GM12873 (cell line): ENCODE results near the gene GABPB1.
A peak's percentile ranks its signal among the peaks of the same experiment; 100 is the strongest.

Experiments
- CTCF ChIP-seq: IDR thresholded peaks from 2 replicates; pipeline ENCODE4 v1.5.1; 2012; ENCODE audit warnings: low read depth, mild to moderate bottlenecking, moderate library complexity, low read length, control low read depth; ENCODE audit not compliant: insufficient read depth; ENCODE audit errors: missing control alignments

The GABPB1 gene

DNA sequence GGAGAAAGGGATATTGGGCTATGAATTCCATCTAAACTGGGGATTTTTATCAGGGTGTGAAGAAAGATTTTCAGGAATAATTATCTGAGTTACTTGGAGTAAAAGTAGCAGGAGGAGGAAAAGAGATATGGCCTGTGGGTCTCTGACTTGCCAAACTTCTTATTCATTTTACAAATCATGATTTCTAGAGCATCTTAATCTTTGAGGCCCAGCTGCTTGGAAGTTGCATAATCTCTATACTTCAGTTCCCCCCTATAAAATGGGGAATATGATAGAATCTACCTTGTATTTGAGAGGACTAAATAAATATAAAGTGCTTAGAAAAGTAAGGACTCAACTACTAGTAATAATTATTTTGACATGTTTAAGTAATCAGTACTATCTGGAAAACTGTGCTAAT lies 11.0 kb upstream of the GABPB1 start:
- TF ChIP-seq CTCF = no peak

DNA sequence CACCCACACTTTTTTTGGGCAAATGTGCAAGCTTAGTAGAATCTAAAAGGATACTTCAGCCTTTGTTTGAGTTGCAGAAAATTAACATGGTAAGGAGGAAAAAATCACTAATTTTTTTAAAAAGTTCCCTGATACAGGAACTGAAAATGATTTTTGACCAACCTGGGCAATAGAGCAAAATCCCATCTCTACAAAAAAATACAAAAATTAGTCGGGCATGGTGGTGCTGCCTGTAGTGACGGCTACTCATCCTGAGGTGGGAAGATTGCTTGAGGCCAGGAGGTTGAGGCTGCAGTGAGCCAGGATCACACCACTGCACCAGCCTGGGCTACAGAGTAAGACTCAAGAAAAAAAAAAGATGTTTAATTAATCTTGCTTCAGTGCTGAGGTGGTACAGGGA lies 10.6 kb upstream of the GABPB1 start:
- no peak for TF ChIP-seq CTCF

GRCh38 chr15:50363612-50364011 lies 8.6 kb upstream of the GABPB1 start:
- no peak for TF ChIP-seq CTCF

DNA sequence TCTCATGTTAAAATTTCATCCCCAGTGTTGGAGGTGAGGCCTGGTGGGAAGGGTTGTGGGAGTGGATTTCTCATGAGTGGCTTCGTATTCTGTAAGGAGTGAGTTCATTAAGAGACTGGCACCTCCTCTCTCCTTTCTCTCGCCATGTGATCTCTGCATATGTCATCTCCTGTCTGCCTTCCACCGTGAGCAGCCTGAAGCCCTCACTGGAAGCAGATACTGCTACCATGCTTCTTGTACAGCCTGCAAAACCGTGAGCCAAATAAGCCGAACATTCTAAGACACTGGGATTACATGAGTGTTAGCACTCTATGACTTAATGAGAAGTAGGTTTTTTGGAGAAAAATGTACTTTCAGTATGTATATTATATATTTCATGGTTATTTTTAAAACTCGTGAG lies 6.8 kb upstream of the GABPB1 start:
- no peak for TF ChIP-seq CTCF

- peak; percentile 71 for TF ChIP-seq CTCF
Observed at GRCh38 chr15:50358845-50359244, 3.8 kb upstream of the GABPB1 start.

DNA sequence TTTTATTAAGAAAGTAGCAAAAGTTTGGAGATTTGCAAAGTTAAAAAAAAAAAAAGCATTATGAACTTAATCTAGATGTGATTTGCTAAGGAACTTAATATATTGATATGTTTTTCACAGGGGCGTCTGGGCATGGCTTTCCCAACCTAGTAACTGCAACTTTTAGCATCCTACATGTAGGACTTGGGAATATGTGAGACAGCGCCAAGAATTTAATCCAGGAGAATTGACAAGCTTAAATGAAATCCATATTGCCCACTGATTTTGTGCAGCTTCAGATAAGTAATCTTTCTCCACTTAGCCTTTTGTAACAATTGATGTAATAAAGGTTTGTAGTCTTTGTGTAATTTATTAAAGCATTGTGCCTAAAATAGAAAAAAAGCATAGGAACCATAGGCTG lies 982 bp upstream of the GABPB1 start:
- TF ChIP-seq CTCF = no peak

GRCh38 chr15:50355619-50355905 lies 564 bp upstream of the GABPB1 start:
- no peak for TF ChIP-seq CTCF
